ENCODE data around the gene CRHBP.
"Not testable (repeated sequence)": the region's sequence is repeated elsewhere in the genome, so short reads cannot be mapped to it uniquely, and the experiment has no call there.

- not testable (repeated sequence) for TF ChIP-seq CTCF (IDR thresholded peaks at IDR 0.05); EZH2 (IDR thresholded peaks at IDR 0.05; ENCODE audit: borderline replicate concordance, insufficient read depth, low read depth, low read length, poor library complexity, severe bottlenecking)
These were observed 7.6 kb upstream of the CRHBP start for GRCh38 chr5:76945238-76945637.
